HL-60 (cell line): Measurements from ENCODE around the gene ICAM2.

ENCODE experiments used
- CTCF ChIP-seq: IDR thresholded peaks from one replicate; pipeline ENCODE4 v1.5.1; 2011; ENCODE audit warnings: low read length, control low read depth, inconsistent platforms; ENCODE audit not compliant: insufficient read depth
- GABPA ChIP-seq: IDR thresholded peaks from 2 replicates; pipeline ENCODE4 v1.6.1; 2012; ENCODE audit warnings: low read depth
- POLR2AphosphoS5 ChIP-seq: IDR thresholded peaks from 2 replicates; pipeline ENCODE4 v1.6.1; 2012; ENCODE audit warnings: low read depth
- REST ChIP-seq: IDR thresholded peaks from 2 replicates; pipeline ENCODE4 v1.6.1; 2012; ENCODE audit warnings: low read depth; ENCODE audit not compliant: insufficient replicate concordance

GRCh38 chr17:64001091-64001579 lies 19.3 kb downstream of the ICAM2 start:
- TF ChIP-seq CTCF: no peak
- no peak for TF ChIP-seq POLR2AphosphoS5
- TF ChIP-seq GABPA: no peak
- TF ChIP-seq REST: no peak
